ENCODE data around the gene FAIM2. TPM values are rescaled to one million over a fixed set of nuclear protein-coding genes. Genes with fewer than 3 reads are reported as not detected.

The FAIM2 gene
- total RNA-seq, 1 donor from 2014 or later, result 0.18 TPM

DNA sequence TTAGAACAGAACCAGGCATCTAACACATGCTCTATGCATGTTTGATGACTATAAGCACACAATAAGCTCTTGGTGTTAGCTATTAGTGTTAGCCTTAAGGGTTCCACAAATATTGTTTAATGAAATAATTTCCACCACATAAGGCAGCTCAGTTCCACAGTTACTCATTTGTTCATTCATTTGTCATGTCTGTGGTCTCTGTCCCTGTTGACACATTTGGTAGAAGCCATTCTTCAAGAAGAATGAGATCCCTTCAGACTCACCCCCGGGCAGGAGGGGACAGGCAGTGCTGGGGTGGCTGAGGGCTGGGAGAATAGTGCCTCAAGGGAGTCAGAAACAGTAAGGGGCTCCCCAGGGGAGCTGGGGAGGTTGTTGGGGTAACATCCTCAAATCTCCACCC lies 3.7 kb upstream of the FAIM2 start:
- no peak overlapping the region for H3K27ac ChIP-seq (ENCODE audit: low read depth, low read length)
- H3K9me3 ChIP-seq (ENCODE audit: insufficient read depth, low read depth, low read length), result no peaks in the 10 kb centered on the region
- no peak for TF ChIP-seq EZH2 (IDR thresholded peaks at IDR 0.05; ENCODE audit: insufficient read depth, low read length)
- TF ChIP-seq, protein P1, sequence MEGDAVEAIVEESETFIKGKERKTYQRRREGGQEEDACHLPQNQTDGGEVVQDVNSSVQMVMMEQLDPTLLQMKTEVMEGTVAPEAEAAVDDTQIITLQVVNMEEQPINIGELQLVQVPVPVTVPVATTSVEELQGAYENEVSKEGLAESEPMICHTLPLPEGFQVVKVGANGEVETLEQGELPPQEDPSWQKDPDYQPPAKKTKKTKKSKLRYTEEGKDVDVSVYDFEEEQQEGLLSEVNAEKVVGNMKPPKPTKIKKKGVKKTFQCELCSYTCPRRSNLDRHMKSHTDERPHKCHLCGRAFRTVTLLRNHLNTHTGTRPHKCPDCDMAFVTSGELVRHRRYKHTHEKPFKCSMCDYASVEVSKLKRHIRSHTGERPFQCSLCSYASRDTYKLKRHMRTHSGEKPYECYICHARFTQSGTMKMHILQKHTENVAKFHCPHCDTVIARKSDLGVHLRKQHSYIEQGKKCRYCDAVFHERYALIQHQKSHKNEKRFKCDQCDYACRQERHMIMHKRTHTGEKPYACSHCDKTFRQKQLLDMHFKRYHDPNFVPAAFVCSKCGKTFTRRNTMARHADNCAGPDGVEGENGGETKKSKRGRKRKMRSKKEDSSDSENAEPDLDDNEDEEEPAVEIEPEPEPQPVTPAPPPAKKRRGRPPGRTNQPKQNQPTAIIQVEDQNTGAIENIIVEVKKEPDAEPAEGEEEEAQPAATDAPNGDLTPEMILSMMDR (IDR thresholded peaks at IDR 0.05; ENCODE audit: insufficient read depth, low read depth, low read length), result no peak
- no peak overlapping the region for H3K4me3 ChIP-seq (ENCODE audit: insufficient read depth, low read depth, low read length)
- H3K79me2 ChIP-seq (ENCODE audit: insufficient read depth, low read length), result no peaks in the 10 kb centered on the region
- H2AFZ ChIP-seq (ENCODE audit: low read depth, low read length), result no peak overlapping the region
- FAIRE-seq (no peak), DNase-seq (ENCODE audit: low read depth) (no peak)
- H3K27me3 ChIP-seq (ENCODE audit: insufficient read depth, low read length), result no peaks in the 10 kb centered on the region
- Mint-ChIP-seq H3K4me1 (ENCODE audit: low read depth, unreplicated experiment) (peaks cover 11% of the 10 kb centered on the region), H3K27me3 (ENCODE audit: low read depth, unreplicated experiment) (peaks cover 37% of the 10 kb centered on the region), H3K36me3 (ENCODE audit: low read depth, unreplicated experiment) (no peaks in the 10 kb centered on the region), H3K4me3 (ENCODE audit: unreplicated experiment) (no peak overlapping the region), H3K9me3 (ENCODE audit: unreplicated experiment) (peaks cover 3% of the 10 kb centered on the region), H3K27ac (ENCODE audit: unreplicated experiment) (no peak overlapping the region)
- H3K9ac ChIP-seq (ENCODE audit: low read length), result no peak overlapping the region
- H4K20me1 ChIP-seq (ENCODE audit: insufficient read depth, low read length), result no peaks in the 10 kb centered on the region
- H3K36me3 ChIP-seq (ENCODE audit: insufficient read depth, low read length), result no peaks in the 10 kb centered on the region
- no peak overlapping the region for H3K4me2 ChIP-seq (ENCODE audit: low read length)
- peaks cover 14% of the 10 kb centered on the region for H3K4me1 ChIP-seq (ENCODE audit: insufficient read depth, low read length)

DNA sequence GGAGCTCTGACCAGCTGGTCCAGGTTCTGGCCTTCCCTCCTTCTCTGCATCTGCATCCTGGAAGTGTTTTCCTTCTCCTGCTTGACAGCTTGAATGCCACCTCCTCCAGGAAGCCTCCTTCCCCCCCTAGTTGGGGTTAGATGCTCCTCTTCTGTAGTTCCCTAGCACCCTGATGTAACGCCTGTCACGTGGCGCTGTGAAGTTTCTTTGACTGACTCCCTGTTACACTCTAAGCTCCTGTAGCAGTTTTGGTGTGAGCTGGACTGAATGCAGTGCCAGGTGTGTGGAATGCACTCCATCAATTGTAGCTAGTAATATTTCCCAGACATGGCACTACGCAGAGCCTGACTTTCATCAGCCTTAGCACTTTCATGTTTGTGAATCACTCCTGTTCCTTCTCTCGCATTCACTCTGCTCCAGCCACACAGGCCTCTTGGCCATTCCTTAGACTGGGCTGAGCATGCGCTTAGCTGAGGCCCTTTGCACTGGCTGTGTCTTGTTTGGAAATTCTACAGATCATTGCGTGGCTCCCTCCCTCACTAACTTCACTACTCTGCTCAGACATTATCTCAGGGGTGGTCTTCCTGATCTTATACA lies 2.1 kb upstream of the FAIM2 start:
- TF ChIP-seq, protein P1 (IDR thresholded peaks at IDR 0.05; ENCODE audit: insufficient read depth, low read depth, low read length), result no peak
- no peak for TF ChIP-seq EZH2 (IDR thresholded peaks at IDR 0.05; ENCODE audit: insufficient read depth, low read length)
- Histone ChIP-seq H2AFZ (ENCODE audit: low read depth, low read length) (no peak overlapping the region), H3K27me3 (ENCODE audit: insufficient read depth, low read length) (no peaks in the 10 kb centered on the region), H3K9me3 (ENCODE audit: insufficient read depth, low read depth, low read length) (no peaks in the 10 kb centered on the region), H3K27ac (ENCODE audit: low read depth, low read length) (no peak overlapping the region), H3K4me1 (ENCODE audit: insufficient read depth, low read length) (peaks cover 14% of the 10 kb centered on the region), H3K79me2 (ENCODE audit: insufficient read depth, low read length) (no peaks in the 10 kb centered on the region), H3K4me2 (ENCODE audit: low read length) (no peak overlapping the region), H3K4me3 (ENCODE audit: insufficient read depth, low read depth, low read length) (no peak overlapping the region), H3K9ac (ENCODE audit: low read length) (no peak overlapping the region), H3K36me3 (ENCODE audit: insufficient read depth, low read length) (no peaks in the 10 kb centered on the region), H4K20me1 (ENCODE audit: insufficient read depth, low read length) (no peaks in the 10 kb centered on the region)
- Mint-ChIP-seq H3K36me3 (ENCODE audit: low read depth, unreplicated experiment) (no peaks in the 10 kb centered on the region), H3K9me3 (ENCODE audit: unreplicated experiment) (peaks cover 3% of the 10 kb centered on the region), H3K27me3 (ENCODE audit: low read depth, unreplicated experiment) (peaks cover 46% of the 10 kb centered on the region), H3K4me1 (ENCODE audit: low read depth, unreplicated experiment) (peaks cover 13% of the 10 kb centered on the region), H3K4me3 (ENCODE audit: unreplicated experiment) (no peak overlapping the region), H3K27ac (ENCODE audit: unreplicated experiment) (peak overlapping the region; percentile 9)
- DNase-seq (ENCODE audit: low read depth) (no peak), FAIRE-seq (no peak)

DNA sequence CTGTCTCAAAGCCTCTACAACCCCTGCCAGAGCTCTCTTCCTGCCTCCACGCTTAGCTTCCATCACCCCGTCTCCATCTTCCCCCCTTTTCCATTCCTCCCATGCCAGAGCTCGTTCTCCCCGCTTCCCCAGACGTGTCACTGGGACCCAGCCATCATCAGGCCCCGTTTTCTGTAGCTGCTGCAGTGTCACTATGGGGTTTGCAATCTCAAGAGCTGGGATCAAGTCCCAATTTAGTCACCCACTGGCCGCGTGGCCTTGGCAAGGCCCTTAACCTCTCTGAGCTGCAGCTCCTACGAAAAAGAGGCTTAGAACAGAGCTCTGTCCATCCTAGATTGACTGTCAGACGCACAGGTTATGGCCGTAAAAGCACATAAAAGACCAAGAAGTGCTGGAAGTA lies 901 bp upstream of the FAIM2 start:
- Histone ChIP-seq H3K4me2 (ENCODE audit: low read length) (peak overlapping the region; percentile 82), H3K4me1 (ENCODE audit: insufficient read depth, low read length) (peaks cover 8% of the 10 kb centered on the region), H3K27me3 (ENCODE audit: insufficient read depth, low read length) (no peaks in the 10 kb centered on the region), H3K79me2 (ENCODE audit: insufficient read depth, low read length) (no peaks in the 10 kb centered on the region), H2AFZ (ENCODE audit: low read depth, low read length) (no peak overlapping the region), H3K4me3 (ENCODE audit: insufficient read depth, low read depth, low read length) (no peak overlapping the region), H3K9ac (ENCODE audit: low read length) (no peak overlapping the region), H4K20me1 (ENCODE audit: insufficient read depth, low read length) (no peaks in the 10 kb centered on the region), H3K9me3 (ENCODE audit: insufficient read depth, low read depth, low read length) (no peaks in the 10 kb centered on the region), H3K27ac (ENCODE audit: low read depth, low read length) (no peak overlapping the region), H3K36me3 (ENCODE audit: insufficient read depth, low read length) (no peaks in the 10 kb centered on the region)
- Mint-ChIP-seq H3K4me3 (ENCODE audit: unreplicated experiment) (no peak overlapping the region), H3K27me3 (ENCODE audit: low read depth, unreplicated experiment) (peaks cover 54% of the 10 kb centered on the region), H3K4me1 (ENCODE audit: low read depth, unreplicated experiment) (peaks cover 6% of the 10 kb centered on the region), H3K27ac (ENCODE audit: unreplicated experiment) (peak overlapping the region; percentile 91), H3K36me3 (ENCODE audit: low read depth, unreplicated experiment) (no peaks in the 10 kb centered on the region), H3K9me3 (ENCODE audit: unreplicated experiment) (peaks cover 3% of the 10 kb centered on the region)
- DNase-seq (ENCODE audit: low read depth), result no peak
- FAIRE-seq, result no peak
- TF ChIP-seq EZH2 (IDR thresholded peaks at IDR 0.05; ENCODE audit: insufficient read depth, low read length), result no peak
- TF ChIP-seq, protein P1 (IDR thresholded peaks at IDR 0.05; ENCODE audit: insufficient read depth, low read depth, low read length), result no peak
